Glutamatergic neuron (in vitro differentiated cells): ENCODE data around the gene BMPER. TPM values are rescaled to one million over a fixed set of nuclear protein-coding genes. Genes with fewer than 3 reads are reported as not detected.

Source experiments
- DNase-seq: peaks from one replicate; pipeline ENCODE4 v3.0.0; 2022
- H3K27ac Mint-ChIP-seq: one replicate; pipeline ENCODE4 v1.8.0; 2020; ENCODE audit warnings: mild to moderate bottlenecking, mixed read lengths, inconsistent platforms; ENCODE audit not compliant: unreplicated experiment
- H3K27me3 Mint-ChIP-seq: one replicate; pipeline ENCODE4 v1.8.0; 2020; ENCODE audit warnings: mild to moderate bottlenecking, moderate library complexity, mixed read lengths, inconsistent platforms; ENCODE audit not compliant: unreplicated experiment
- H3K36me3 Mint-ChIP-seq: one replicate; pipeline ENCODE4 v1.8.0; 2020; ENCODE audit warnings: mild to moderate bottlenecking, mixed read lengths, inconsistent platforms; ENCODE audit not compliant: unreplicated experiment
- H3K4me1 Mint-ChIP-seq: one replicate; pipeline ENCODE4 v1.8.0; 2020; ENCODE audit warnings: mild to moderate bottlenecking, low read depth, mixed read lengths, inconsistent platforms; ENCODE audit not compliant: unreplicated experiment
- H3K4me3 Mint-ChIP-seq: one replicate; pipeline ENCODE4 v1.8.0; 2020; ENCODE audit warnings: mild to moderate bottlenecking, mixed read lengths, inconsistent platforms; ENCODE audit not compliant: unreplicated experiment
- H3K9me3 Mint-ChIP-seq: one replicate; pipeline ENCODE4 v1.8.0; 2020; ENCODE audit warnings: mild to moderate bottlenecking, moderate library complexity, mixed read lengths, inconsistent platforms; ENCODE audit not compliant: unreplicated experiment
- total RNA-seq: library from RNA; stranded (reverse); fragmentation: NEBNext Ultra II Directional; extraction: Animal tissue kit (Norgen Biotek cat#: 25700); gene quantifications from one replicate; pipeline ENCODE4 v1.2.1, GENCODE V29; 2021; ENCODE audit not compliant: unreplicated experiment
- TF ChIP-seq, protein P1 (sequence below): fragments of 200-600 bp; sonication (generic); IDR thresholded peaks from one replicate; pipeline ENCODE4 v1.5.0; 2021; ENCODE audit not compliant: partially characterized antibody, unreplicated experiment

The BMPER gene
- total RNA-seq, 1 donor from 2014 or later = 16.2 TPM

DNA sequence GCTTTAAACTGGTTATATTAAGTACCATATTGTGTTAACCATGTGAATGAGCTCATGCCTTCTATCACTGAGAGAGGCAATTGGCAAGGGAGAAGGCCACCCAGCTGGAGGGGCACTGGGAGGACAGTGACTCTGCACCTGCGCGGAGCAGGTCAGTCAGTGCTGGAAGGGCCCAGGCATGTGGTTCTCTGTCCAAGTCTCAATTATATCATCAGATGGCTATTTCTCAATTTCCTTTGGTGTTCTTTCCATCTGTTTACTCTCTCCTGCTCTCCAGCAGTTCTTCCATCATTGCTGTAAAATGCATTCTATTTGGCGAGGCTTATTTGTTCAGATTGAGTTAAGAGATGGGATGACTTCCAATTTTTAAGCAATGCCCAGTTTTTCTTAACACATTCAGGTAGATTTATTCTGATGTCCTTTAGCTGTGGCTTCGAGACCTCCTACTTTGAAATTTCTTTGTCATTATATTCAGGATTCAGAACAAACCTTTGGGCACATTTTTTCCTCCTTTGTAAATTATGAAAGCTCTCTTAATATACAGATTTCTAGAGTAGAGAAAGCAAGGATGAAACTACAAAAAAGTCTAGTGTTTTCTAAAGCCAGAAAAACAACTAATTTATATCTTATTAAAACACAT, 159.3 kb downstream of the BMPER start:
- peaks cover 7% of the 10 kb centered on the region for H3K4me1 Mint-ChIP-seq
- DNase-seq = no peak
- no peak overlapping the region for H3K4me3 Mint-ChIP-seq
- H3K27me3 Mint-ChIP-seq = no peaks in the 10 kb centered on the region
- no peak overlapping the region for H3K27ac Mint-ChIP-seq
- TF ChIP-seq, protein P1, sequence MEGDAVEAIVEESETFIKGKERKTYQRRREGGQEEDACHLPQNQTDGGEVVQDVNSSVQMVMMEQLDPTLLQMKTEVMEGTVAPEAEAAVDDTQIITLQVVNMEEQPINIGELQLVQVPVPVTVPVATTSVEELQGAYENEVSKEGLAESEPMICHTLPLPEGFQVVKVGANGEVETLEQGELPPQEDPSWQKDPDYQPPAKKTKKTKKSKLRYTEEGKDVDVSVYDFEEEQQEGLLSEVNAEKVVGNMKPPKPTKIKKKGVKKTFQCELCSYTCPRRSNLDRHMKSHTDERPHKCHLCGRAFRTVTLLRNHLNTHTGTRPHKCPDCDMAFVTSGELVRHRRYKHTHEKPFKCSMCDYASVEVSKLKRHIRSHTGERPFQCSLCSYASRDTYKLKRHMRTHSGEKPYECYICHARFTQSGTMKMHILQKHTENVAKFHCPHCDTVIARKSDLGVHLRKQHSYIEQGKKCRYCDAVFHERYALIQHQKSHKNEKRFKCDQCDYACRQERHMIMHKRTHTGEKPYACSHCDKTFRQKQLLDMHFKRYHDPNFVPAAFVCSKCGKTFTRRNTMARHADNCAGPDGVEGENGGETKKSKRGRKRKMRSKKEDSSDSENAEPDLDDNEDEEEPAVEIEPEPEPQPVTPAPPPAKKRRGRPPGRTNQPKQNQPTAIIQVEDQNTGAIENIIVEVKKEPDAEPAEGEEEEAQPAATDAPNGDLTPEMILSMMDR = no peak
- H3K36me3 Mint-ChIP-seq = no peaks in the 10 kb centered on the region
- no peaks in the 10 kb centered on the region for H3K9me3 Mint-ChIP-seq

DNA sequence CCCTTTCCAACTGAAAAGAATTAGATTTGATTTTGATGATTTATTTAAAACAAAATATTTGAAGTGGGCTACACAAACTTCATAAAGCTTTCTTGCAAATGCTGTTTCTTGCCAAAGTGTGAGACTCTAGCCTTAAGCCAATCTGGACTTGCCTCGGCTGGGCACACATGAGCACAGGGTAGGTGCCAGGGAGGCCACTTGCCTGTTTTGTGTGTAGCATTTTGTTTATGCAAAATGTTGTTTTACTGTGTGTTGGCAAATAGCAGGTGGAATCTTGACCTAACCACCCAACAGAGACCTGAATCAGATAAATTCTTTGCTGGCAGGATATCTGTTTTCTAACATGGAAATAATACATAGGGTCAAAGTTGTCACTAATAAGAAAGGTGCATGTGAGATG, 161.1 kb downstream of the BMPER start:
- Mint-ChIP-seq H3K9me3 (no peaks in the 10 kb centered on the region), H3K4me1 (peaks cover 2% of the 10 kb centered on the region), H3K4me3 (no peak overlapping the region), H3K27me3 (no peaks in the 10 kb centered on the region), H3K27ac (no peak overlapping the region), H3K36me3 (no peaks in the 10 kb centered on the region)
- no peak for DNase-seq
- TF ChIP-seq, protein P1 = no peak

DNA sequence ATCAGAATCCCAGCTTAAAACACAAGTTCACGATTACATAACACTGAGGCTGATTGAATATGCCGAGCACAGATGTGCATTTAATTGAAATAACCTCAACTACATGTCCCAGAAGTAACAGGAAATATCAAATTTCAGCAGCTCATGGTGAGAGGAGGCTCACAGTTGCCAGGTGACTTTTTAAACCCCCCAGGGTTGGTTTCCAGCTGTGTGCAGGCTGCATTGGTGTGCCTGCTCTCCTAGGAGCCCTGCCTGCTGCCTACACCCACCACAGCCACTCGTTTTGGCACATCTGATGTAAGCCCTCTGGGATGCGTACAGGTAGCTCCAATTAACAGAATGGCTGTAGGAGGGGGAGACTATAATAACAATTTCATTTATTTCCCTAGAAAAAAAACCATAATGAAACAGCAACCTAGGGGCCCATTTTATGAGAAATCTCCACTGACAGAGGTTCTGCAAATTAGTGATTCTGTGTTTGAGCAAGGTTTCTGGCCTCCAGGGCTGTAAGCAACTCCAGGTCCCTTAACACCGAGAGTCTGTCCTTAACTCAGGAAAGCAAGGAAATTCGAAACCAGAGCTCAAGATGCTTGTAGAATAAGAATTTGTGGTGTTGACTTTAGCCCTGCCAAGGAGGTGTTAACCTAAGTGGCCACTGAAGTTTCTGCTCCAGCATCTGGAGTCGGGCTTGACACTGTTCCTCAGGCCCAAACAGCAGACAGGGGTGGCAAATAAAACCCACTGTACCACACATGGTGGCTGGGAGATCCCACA, 161.9 kb downstream of the BMPER start:
- Mint-ChIP-seq H3K9me3 (no peaks in the 10 kb centered on the region), H3K4me1 (peaks cover 2% of the 10 kb centered on the region), H3K36me3 (peaks cover 4% of the 10 kb centered on the region), H3K4me3 (no peak overlapping the region), H3K27ac (no peak overlapping the region), H3K27me3 (no peaks in the 10 kb centered on the region)
- TF ChIP-seq, protein P1 = no peak
- no peak for DNase-seq

DNA sequence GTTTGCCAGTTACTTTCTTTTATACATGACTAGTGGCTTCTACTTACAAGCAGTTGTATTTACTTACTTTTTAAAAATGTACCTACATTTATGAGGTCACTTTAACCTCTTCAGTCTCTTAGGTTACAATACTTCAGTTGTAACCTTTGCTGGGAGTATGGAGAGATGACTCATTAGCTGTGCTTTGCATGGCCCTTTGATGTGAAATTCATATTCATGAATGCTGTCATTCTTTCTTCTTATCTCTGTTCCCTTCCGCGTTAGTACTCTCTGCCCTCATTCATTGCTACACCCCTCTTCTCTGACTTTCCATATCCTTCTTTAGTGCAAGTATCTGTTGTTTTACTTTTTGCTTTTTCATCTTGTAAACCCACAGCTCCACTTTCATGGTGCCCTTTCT, 164.3 kb downstream of the BMPER start:
- H3K36me3 Mint-ChIP-seq = peaks cover 4% of the 10 kb centered on the region
- no peaks in the 10 kb centered on the region for H3K27me3 Mint-ChIP-seq
- H3K4me1 Mint-ChIP-seq = peaks cover 2% of the 10 kb centered on the region
- H3K27ac Mint-ChIP-seq = no peak overlapping the region
- no peak for DNase-seq
- no peaks in the 10 kb centered on the region for H3K9me3 Mint-ChIP-seq
- no peak overlapping the region for H3K4me3 Mint-ChIP-seq
- TF ChIP-seq, protein P1 = no peak
